ENCODE measurements around the gene FAM3D. TPM values are rescaled to one million over a fixed set of nuclear protein-coding genes. Genes with fewer than 3 reads are reported as not detected.

Gene FAM3D
- total and polyA plus RNA-seq, 2 of the 8 experiments (the other 6 are each of a cell fraction or from before 2014, with no cell fraction given) = not detected

GRCh38 chr3:58646503-58646902 lies 20.1 kb downstream of the FAM3D start:
- no peak overlapping the region for H2BK12ac ChIP-seq (ENCODE audit: low read depth, low read length)
- no peak overlapping the region for H3K9ac ChIP-seq (replicated peaks in 1 of 4; ENCODE audit: extremely low read depth in 1 of 4, low read depth in 3 of 4, low read length in 3 of 4)
- no peak overlapping the region for H2BK120ac ChIP-seq (replicated peaks; ENCODE audit: low read depth, low read length)
- H3K36me3 ChIP-seq (ENCODE audit: control insufficient read depth in 2 of 4, insufficient read depth in 4 of 4, low read length in 3 of 4) = no peaks in the 10 kb centered on the region
- no peaks in the 10 kb centered on the region for H3K4me1 ChIP-seq (replicated peaks in 1 of 4; ENCODE audit: control insufficient read depth in 3 of 4, insufficient read depth in 4 of 4, low read length in 3 of 4)
- POLR2A ChIA-PET (ENCODE audit: partially characterized antibody) = no interaction called here
- FAIRE-seq = no peak
- H3K27me3 ChIP-seq (replicated peaks in 1 of 4; ENCODE audit: control insufficient read depth in 3 of 4, extremely low read depth in 1 of 4, insufficient read depth in 3 of 4, low read length in 3 of 4) = peaks cover 0 to 2% (median 0%) of the 10 kb centered on the region in 4 experiments; a peak in 2 of 7 replicates
- H3K23ac ChIP-seq (ENCODE audit: insufficient read length) = no peak overlapping the region
- no peak overlapping the region for H3K14ac ChIP-seq (ENCODE audit: insufficient read length)
- H2AK5ac ChIP-seq (ENCODE audit: low read depth, low read length) = no peak overlapping the region
- no peak overlapping the region for H3K18ac ChIP-seq (ENCODE audit: extremely low read depth, low read length)
- no peak overlapping the region for H3K4ac ChIP-seq (replicated peaks; ENCODE audit: insufficient read length, low read depth, low read length)
- no peak overlapping the region for H3K4me2 ChIP-seq (ENCODE audit: insufficient read depth in 1 of 2, low read depth in 2 of 2, low read length in 2 of 2)
- H2BK5ac ChIP-seq (ENCODE audit: low read depth, low read length) = no peak overlapping the region
- H3K79me2 ChIP-seq (ENCODE audit: control insufficient read depth in 1 of 2, insufficient read depth in 2 of 2, low read length in 2 of 2) = no peaks in the 10 kb centered on the region
- H4K5ac ChIP-seq (ENCODE audit: insufficient read length, low read depth, low read length) = no peak overlapping the region
- no peak for TF ChIP-seq SIRT6 (IDR thresholded peaks at IDR 0.05; ENCODE audit: low read length)
- TF ChIP-seq TBP (IDR thresholded peaks at IDR 0.05; ENCODE audit: low read depth, low read length) = no peak
- no peak overlapping the region for H2BK20ac ChIP-seq (ENCODE audit: low read length)
- no peaks in the 10 kb centered on the region for H3K23me2 ChIP-seq (ENCODE audit: low read depth, low read length)
- CTCF ChIA-PET (ENCODE audit: partially characterized antibody) = interaction anchor here (25.1 kb wide), 1 partner anchor 73 kb away, joined by 994 read pairs; the partner anchor contains the start of gene FAM107A
- H3K27ac ChIP-seq (ENCODE audit: low read depth, low read length) = no peak overlapping the region
- no peak overlapping the region for H3K56ac ChIP-seq (replicated peaks; ENCODE audit: insufficient read length, low read depth, low read length)
- 66% methylated on average over 3 of the region's 3 CpGs; no CpG with 5 or more reads in 1 of the 2 experiments for WGBS, 2 experiments (ENCODE audit: extremely low coverage in 1 of 2, insufficient coverage in 1 of 2, insufficient read length in 1 of 2, insufficient replicate concordance in 2 of 2, low coverage in 1 of 2, low lambda C conversion rate in 2 of 2, missing lambda C conversion rate in 1 of 2)
- no peak overlapping the region for H4K8ac ChIP-seq (ENCODE audit: extremely low read depth, insufficient read depth, low read length)
- peaks cover 0 to 2% of the 10 kb centered on the region in 2 experiments for H4K20me1 ChIP-seq (replicated peaks in 1 of 2; ENCODE audit: control insufficient read depth in 1 of 2, insufficient read depth in 2 of 2, low read length in 2 of 2)
- peaks cover 0 to 2% of the 10 kb centered on the region in 2 experiments; a peak in 1 of 4 replicates for H3K9me3 ChIP-seq (ENCODE audit: insufficient read depth in 2 of 2, low read depth in 1 of 2, low read length in 1 of 2)
- DNase-seq (ENCODE audit: low read depth in 1 of 2, low spot score in 2 of 2) = no peak
- no peaks in the 10 kb centered on the region for H3K79me1 ChIP-seq (ENCODE audit: low read depth, low read length)
- no peak overlapping the region for H2AFZ ChIP-seq (ENCODE audit: low read length)
- no peak overlapping the region for H2BK15ac ChIP-seq (ENCODE audit: low read length)
- no peak overlapping the region for H3K4me3 ChIP-seq (ENCODE audit: extremely low read depth in 1 of 4, insufficient read depth in 2 of 4, low read depth in 3 of 4, low read length in 4 of 4)
- no peak overlapping the region for H4K91ac ChIP-seq (replicated peaks; ENCODE audit: insufficient read length, low read length)
